NCI-H748 (cell line): ENCODE results near the gene CCR8.

ENCODE experiments used
- DNase-seq: peaks from one replicate; lab custom pipeline; 2025; ENCODE audit not compliant: unreplicated experiment; lab: John Stamatoyannopoulos, UW

The CCR8 gene

GRCh38 chr3:39329493-39329892 is at the start of gene CCR8:
TSS of gene CCR8 (plus strand) at chr3:39329709. CDS start at chr3:39332332, 2,623 bp downstream.
- no peak for DNase-seq

- DNase-seq: no peak
Observed at GRCh38 chr3:39279745-39280517, 49.6 kb upstream of the CCR8 start, which contains the start of gene CX3CR1. TSS of gene CX3CR1 (minus strand) at chr3:39280036. CDS start at chr3:39266509, 13,527 bp downstream.

GRCh38 chr3:39280571-39280970 is 48.9 kb upstream of the CCR8 start:
- no peak for DNase-seq

- DNase-seq: no peak
Observed at GRCh38 chr3:39281533-39281932, 48.0 kb upstream of the CCR8 start.

GRCh38 chr3:39282057-39282456 is 47.5 kb upstream of the CCR8 start:
- DNase-seq: no peak

- no peak for DNase-seq
Observed at GRCh38 chr3:39284457-39284881, 45.0 kb upstream of the CCR8 start.

- DNase-seq: no peak
Observed at GRCh38 chr3:39285332-39285731, 44.2 kb upstream of the CCR8 start.

- no peak for DNase-seq
Observed at GRCh38 chr3:39286771-39287170, 42.7 kb upstream of the CCR8 start.

GRCh38 chr3:39287216-39288164 is 42.0 kb upstream of the CCR8 start:
- no peak for DNase-seq

- DNase-seq: peak; percentile 74
Observed at GRCh38 chr3:39288300-39288808, 41.2 kb upstream of the CCR8 start.

GRCh38 chr3:39289107-39289506 is 40.4 kb upstream of the CCR8 start:
- DNase-seq: no peak

- DNase-seq: no peak
Observed at GRCh38 chr3:39290255-39290654, 39.3 kb upstream of the CCR8 start.

- peak; percentile 47 for DNase-seq
Observed at GRCh38 chr3:39291903-39292329, 37.6 kb upstream of the CCR8 start.

GRCh38 chr3:39292961-39293360 is 36.5 kb upstream of the CCR8 start:
- no peak for DNase-seq

- no peak for DNase-seq
Observed at GRCh38 chr3:39294446-39295183, 34.9 kb upstream of the CCR8 start.

- no peak for DNase-seq
Observed at GRCh38 chr3:39295184-39295775, 34.2 kb upstream of the CCR8 start.

- no peak for DNase-seq
Observed at GRCh38 chr3:39296197-39297077, 33.1 kb upstream of the CCR8 start.

- no peak for DNase-seq
Observed at GRCh38 chr3:39299279-39299678, 30.2 kb upstream of the CCR8 start.

- no peak for DNase-seq
Observed at GRCh38 chr3:39302178-39302577, 27.3 kb upstream of the CCR8 start.
